C4-2B (cell line): ENCODE results near the gene ANAPC16.

Source experiments
- CTCF ChIP-seq: fragments of 450-650 bp; conservative IDR thresholded peaks from 2 replicates; pipeline ENCODE4 v1.5.1; 2017; ENCODE audit warnings: mild to moderate bottlenecking
- ZFX ChIP-seq: fragments of 450-650 bp; IDR thresholded peaks from 2 replicates; pipeline ENCODE4 v1.6.1; 2017

- TF ChIP-seq CTCF (no peak), ZFX (no peak)
These were observed 11.1 kb upstream of the ANAPC16 start for GRCh38 chr10:72204724-72205123.
